ENCODE measurements around the gene CSMD2.

CSMD2 gene

DNA sequence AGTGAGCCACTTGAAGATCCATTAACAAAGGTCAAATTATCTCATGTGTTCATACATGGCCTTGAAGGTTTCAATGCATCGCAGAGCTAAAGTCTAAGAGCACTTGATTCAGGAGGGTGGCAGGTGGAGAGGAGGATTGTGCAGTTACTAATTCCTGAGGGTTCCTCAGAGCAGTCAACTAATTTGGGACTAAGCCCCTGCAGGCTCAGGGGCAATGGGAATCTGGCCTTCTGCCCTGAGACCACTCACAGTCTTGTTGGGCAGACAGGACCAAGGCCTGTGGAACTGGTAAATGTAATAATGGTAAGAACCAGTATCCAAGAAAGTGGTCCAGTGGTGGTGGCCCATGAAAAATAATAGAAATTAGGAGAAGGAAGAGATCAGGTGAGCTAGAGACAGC is 428.5 kb downstream of the CSMD2 start:
- DNase-seq = no peak

DNA sequence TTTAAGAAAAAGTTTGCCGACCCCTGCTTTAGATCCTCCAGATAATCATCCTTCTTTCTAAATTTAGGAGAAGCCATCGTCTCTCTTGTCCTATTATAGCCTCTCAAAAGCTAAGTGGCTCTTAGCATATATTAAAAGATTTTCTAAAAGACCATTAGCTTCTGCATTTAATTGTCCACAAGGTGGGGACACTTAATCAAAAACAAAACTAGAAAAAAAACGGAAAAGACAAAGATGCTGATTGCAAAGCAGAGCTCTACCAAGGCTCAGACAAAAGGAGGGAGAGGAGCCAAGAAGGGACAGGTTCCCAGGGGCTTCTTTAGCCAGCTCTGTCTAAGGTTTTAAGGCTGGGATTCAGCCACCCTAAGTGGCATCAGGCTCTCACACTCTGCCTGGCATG is 429.4 kb downstream of the CSMD2 start:
- DNase-seq = no peak

DNA sequence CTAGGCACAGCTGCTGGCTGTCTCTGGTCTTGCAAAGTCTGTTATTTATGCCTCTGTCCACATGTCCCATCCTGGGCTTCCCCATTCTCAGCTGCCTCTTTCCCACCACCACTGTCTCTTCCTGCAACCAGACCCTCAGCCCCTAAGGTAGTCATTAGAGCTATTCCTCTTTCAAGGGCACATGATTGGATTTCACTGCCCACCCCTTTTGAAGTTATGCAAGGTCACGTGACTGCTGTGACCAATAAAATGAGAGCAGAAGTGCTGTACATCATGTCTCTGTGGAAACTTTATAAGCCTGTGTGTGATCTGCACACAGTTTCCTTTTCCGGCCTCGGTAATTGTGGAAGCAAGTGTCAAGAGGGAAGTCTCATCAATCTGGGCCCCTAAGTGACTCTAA is 437.7 kb downstream of the CSMD2 start:
- no peak for DNase-seq

DNA sequence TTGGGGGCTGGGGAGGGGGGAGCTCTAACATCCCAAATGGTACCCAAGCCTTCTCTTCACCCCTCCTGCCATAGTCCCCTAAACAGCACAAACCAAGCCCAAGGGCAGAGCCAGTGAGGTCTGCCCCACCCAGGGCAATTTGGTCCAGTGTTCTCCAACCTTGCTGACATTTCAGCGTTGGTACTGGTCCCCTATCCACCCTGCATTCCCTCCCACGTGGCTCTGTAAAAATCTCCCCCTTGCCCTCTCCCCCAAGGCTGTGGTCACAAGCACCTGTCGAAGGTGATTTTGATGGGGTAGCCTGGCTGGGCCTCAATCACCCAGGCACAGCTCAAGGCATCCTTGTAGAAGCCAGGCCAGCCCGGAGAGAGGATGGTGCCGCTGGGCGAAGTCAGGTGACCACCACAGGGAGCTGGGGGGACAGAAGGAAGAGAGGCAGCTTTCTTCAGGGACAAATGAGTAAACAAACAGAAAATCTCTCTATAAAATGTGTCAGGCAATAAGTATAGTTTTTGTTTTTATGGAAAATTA is 438.7 kb downstream of the CSMD2 start:
- no peak for DNase-seq

DNA sequence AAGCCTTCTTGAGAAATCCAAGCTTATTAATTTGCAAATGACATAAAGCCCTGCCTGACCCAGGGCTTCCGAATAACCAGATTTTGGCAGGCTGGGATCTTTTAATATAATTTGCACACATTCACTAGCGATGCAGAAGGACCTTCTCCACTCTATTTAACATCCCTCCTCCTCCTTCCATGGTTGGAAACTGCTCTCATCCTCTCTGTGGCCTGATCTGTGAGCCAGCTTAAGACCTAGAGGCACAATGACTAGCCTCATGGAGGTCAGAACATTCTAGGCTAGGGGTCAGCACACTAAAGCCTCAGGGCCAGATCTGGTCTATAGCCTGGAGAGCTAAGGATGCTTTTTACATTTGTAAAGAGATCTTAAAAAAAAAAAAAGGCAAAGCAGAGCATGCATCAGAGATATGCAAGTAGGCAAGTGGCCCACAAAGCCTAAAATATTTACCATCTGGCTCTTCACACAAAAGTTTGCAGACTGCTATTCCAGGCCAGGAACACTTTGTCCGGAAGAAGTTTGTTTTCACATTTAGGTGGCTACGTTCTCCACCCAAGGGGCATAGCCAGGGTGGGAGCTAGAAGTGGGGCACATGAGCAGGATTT is 439.4 kb downstream of the CSMD2 start:
- no peak for DNase-seq

DNA sequence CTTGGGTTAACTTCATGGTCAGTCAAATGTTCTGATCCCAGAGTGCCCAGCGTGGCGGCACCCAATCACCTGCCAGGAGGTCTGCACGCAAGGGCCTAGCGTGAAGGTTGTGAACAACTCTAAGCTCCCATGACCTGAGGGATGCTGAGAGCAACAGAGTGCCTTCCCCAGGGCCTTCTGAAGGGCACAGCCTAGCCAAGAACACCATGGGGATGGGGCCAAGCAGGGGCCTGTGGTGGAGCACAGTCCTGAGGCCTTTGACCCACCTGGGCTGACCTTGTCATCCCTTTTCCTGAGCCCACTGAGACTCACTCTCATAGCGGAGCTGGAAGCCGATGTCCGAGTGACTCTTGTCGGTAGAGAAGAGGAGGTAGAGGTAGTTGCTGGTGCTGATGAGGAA is 440.0 kb downstream of the CSMD2 start:
- DNase-seq = no peak

DNA sequence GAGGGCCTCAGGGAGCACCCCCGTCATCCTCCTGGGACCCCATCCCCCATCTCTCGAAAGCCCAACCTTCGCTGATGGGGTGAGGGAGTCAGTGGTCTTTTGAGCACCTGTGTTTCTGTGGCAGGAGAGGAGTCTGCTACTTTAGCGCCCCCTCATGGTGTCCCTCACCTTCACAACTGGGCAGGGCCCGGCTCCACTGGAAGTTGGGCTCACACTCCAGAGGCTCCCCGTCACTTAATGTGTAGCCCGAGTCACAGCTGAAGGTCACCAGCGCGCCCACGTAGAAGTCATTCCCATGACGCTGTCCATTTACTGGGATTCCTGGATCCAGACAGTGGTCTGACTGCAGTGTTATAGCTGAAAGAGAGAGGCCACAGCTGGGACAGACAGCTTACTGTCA is 440.7 kb downstream of the CSMD2 start:
- DNase-seq = no peak

DNA sequence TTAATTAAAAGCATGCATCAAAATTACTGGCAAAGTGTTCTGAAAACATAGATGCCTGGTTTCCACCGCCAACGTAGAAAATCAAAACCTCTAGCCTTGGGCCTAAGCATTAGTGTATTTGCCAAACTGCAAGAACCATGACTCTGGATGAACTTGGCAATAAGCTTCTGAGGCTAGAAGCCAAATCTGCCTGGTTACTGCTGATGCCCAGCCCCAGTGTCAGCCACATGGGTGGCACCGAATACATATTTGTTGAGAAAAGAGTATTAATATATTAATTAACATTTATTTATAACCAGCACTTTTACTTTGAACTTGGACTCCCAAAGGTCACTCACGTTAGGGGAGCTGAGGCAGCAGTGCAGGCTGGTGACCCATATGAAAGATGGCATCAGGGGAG is 441.8 kb downstream of the CSMD2 start:
- DNase-seq = no peak

DNA sequence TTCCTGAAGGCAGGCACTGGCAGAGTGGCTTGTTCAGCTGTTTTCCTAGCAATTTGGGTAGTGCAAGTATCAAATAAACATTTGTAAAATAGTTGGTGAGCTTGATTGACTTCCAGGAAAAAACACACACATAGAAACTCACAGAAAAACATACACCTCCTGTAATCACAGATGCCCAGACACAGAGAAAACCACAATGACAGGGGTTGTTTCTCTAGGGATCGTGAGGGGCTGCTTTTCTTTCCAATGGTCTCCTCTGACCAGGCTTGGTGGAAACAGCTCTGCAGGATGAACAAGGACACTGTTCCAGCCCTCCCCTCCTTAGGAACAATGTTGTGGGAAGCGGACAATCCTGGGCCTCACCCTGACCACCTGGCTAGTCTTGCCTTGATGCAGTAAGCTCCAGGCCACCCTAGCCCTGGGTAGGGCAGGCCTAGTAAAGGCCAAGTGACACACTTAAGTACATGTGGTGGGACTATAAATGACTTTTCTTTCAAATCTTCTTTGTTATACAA is 443.7 kb downstream of the CSMD2 start:
- no peak for DNase-seq

DNA sequence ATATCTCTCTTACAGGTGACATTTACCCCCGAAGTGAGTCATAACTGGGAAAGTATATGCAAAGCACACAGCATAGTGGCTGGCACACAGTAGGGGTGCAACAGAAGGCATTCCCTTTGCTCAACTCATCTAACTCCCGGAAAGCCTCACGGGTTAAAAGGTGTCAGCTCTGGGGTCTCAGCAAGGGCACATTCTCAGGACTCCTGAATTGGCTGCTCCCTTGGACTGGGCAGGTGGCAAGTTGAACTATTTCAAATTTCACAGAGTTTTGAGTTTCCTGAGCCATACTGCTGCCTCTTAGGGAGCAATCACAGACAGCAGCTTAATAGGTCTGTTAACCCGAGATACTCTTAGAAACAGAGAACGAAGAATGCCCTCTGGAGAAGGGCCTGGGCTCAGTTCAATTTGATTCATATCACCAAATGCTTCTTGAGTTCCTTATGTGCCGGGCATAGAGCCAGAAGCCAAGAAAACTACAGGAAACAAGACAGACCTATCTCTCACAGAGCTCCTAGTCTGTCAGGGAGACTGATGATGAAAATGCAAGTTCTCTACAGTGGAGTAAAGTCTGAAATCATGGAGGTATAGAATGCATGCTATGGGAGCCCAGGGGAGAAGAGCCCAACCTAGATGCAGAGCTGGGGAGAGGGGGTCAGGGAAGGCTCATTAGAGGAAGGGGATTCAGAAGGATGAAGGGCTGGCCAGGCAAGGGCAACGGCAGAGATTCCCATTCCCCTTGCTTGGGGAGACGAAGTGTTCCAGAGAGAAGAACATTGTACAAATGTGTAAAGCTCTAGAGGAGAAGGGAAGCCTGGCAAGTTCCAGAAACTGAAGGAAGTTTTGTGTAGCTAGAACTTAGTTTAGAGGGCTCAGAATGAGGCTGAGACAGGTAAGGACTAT is 445.0 kb downstream of the CSMD2 start:
- no peak for DNase-seq

DNA sequence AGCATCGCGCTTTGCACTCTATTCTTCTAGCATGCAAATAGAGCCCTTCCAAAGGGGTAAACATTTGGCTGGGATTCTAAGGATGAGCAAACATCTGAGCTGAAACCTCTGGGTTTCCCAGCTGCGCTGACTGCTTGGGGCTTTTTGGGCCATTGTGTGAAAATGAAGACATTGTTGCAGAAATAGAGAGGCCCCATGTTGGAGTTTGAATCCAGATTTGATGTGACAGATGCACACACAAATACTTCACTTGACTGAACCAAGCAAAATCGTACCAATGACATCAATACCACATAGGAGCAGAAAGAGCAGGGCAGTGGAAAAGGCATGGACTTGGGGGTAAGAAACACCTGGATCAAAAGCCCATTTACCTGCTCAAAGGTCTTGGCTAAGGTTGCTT is 445.7 kb downstream of the CSMD2 start:
- no peak for DNase-seq

DNA sequence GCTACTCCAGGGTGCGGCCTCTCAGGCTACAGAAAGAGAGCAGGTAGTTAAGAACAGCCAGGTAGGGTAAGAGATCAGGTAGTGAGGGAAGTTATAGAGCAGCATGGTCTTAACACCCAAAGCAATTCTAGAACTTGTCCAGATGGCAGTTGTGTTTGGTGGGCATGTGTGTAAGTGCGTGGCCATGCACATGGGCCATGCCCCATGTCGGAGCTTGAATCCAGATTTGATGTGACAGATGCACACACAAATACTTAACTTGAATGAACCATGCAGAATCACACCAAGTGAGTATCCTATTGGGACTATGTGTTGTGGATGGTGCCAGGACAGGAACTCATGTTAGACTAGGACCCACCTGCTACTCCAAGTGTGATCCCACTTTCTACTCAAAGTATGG is 446.8 kb downstream of the CSMD2 start:
- DNase-seq = no peak

DNA sequence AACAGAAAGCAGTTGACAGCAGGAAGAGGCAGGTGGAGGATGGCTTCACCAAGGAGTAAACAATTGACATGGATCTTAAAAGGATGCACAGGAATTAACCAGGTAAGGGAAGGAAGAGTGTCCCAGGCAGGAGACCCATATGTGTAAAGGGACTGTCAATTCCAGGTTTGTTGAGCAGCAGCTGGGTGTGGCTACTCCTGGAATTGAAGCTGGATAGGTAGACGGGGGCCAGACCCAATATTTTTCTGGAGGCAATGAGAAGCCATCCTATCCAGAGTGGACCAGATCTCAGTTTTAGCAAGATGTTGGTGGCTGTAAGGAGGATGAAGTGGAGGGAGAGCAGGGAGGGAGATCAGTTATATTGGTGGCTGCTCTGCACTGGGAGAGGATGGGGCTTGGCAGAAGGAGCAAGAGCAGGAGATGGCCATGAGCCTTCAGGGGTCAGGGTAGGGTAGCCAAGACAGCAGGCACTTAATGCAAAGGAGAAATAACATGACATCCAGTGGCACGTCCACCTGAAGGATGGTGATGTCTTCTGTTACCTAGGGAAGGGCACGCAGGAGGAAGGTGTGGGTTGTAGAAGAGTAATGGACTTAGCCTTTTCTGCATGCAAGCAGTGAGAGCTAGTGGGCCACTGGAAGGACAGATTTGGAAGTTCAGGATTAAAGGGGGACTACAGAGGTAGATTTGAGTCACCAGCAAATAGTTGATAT is 447.9 kb downstream of the CSMD2 start:
- no peak for DNase-seq

DNA sequence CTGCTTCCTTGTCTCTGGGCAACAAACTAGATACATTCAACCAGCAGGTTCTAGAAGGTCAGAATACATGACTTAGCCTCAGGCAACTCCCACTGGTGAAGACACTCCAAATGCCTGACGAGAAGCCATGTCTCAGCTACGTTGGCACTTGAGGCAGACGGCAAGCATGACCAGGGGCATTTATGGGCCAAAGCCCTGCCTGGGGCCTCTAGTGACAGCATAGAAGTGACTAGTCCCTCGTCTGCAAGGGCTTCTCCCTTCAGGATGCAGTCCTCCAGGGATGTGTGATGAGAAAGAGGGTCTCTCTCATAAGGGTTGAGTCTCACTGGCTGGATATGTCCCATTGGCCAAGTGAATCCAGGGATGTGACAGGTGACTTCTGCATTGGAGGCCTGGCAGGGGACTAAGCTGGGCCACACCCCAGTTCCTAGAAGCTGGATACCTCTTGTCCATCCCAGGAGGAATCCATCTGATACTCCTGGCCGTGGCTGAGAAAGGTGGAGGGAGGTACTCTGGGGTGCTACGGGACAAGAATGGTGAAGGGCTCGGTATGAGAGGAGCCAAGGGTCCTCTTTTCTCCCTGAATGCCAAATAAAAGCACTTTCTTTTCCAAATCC is 449.7 kb downstream of the CSMD2 start:
- no peak for DNase-seq

DNA sequence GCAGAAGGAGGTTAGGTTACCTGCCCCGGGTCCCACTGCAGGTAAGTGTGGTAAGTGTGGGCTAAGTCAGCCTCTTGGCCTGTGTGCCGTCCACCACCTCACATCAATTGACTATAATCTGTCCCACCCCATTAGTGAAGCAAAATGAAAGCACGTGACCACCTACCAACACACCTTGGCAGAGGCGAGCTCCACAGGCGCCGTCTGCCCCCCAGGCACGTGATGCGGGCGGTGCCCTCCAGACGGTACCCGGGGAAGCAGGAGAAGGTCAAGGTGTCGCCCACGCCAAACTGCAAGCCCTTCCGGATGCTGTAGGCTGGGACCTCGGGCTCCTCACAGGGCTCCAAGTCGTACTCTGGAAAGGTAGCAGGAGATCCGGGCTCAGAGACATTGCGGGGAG is 450.6 kb downstream of the CSMD2 start:
- DNase-seq = no peak

DNA sequence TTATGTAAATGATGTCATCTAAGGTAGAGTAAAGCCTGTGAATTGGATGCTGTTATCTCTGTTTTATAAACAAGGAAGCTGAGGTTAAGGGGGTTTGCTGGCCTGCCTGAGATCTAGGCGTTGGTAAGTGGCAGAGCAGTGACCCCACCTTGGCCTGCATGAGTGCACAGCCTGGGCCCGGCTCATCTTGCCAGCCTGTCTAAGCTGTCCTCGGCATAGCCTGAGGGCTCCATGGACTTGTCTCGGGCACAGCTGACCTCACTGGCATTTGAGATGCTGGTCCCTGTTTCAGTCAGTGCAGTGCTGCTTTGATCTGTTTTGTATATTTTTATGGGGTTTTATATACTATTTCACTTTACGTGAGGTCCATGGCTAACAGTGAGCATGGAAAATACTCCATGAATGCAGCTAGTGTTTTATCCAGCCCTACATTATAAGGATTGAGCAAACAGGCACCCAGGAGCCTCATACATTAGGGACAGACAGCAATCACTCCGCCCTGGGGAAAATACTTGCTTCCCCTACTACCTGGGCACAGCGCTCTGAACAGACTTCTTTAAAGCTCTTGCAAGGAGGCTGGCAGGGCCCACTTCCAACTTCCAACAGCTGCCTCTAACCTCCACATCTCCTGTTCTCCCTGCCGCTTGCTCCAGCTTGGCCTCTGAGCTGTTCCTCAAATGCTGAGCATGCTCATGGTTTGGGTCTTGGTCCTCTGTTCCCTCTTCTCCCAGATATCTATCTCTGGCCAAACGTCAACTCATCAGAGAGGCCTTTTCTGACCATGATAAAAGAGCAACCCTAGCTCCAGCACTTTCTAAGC is 451.8 kb downstream of the CSMD2 start:
- DNase-seq = no peak

DNA sequence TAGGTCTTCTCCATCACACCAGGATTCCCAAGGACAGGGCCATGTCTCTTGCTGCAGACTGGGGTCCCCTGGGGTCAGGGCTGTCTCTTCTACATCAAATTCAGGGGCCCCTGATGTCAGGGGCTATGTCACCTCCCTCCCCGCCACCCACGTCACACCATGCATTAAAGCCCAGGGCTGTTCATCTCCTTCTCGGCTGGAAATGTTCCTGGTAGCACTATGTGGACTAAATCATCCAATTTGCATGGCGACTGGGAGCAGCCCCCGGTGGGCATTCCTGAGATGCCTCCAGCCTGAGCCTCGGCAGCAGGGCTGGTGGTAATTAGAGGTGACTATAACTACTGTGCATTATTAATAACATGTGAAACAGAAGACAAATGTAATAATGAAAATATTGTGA is 452.8 kb downstream of the CSMD2 start:
- no peak for DNase-seq

DNA sequence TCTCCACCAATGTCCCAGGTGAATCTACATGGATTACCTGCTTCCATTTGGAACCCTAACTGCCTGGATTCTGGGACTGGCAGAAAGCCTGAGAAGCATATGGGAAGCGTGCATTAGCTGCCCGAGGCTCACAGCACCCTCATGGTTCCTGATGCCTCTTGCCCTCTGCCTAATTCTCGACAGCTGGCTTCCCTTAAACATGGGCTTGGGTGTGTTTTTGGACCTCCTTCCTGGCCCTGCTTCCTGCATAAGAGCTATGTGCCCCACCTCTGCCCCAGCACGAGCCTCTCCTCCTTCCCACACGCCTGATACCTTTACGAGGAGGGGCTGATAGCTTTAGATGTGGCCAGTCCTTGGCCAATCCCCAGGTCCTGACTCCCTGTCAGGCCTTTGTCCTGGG is 453.5 kb downstream of the CSMD2 start:
- DNase-seq = no peak

DNA sequence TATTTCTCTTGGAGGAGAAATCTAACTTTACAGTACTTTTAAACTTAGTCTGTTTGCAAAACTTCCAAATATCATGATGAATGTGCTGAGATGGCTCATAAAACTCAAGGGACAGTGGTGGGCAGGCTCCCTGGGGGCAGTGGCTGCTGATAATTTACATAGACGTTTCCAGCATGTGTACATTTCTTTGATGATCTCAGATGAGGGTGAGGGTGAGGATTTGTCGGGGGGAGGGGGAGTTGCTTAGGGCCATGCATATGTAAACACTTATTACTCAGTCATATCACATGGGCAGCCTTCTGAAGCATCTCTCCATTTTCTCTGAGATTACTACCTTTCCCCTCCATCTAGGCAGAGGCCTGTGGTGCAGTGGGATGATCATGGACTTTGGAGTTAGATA is 454.1 kb downstream of the CSMD2 start:
- DNase-seq = no peak

DNA sequence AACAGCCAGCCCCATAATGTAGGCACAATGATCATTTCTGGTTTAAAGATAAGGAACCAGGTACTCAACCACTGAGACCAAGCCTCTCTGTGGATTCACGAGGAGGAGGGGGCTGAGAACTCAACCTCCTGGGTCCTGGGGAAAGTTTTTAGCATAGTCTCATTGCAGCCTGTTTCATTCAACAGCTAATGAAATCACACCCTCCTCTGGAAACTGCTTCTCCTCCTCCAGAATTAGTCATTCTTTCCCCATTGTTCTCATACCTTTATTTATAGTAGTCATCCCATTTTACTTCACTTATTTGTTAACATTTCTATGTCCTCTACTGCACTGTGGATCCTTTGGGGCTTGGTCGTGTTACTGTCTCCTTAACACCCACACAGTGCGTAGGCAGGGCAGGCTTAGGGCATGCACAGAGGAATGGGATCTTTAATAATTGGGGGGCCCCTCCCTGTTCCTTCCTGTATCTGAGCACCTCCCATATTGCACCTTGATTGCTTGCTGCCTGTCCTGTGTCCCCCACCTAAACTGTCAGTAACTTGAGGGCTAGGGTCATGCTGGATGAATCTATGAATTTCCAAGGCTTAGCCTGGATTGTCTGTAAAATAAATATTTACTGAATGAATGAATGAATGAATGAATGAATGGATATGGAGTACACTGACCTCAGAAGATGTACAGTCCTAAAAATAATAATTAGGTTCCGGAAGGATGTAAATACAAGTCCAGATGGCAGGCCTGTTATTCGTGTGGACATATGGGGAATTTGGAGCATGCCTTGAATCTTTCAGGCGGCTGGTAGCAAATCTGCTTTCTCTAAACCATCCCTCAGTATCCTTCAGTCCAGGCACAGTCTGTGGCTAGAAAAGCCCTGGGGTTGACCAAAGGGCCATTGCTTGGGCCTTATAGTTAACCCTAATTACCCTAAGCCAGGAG is 455.0 kb downstream of the CSMD2 start:
- no peak for DNase-seq

DNA sequence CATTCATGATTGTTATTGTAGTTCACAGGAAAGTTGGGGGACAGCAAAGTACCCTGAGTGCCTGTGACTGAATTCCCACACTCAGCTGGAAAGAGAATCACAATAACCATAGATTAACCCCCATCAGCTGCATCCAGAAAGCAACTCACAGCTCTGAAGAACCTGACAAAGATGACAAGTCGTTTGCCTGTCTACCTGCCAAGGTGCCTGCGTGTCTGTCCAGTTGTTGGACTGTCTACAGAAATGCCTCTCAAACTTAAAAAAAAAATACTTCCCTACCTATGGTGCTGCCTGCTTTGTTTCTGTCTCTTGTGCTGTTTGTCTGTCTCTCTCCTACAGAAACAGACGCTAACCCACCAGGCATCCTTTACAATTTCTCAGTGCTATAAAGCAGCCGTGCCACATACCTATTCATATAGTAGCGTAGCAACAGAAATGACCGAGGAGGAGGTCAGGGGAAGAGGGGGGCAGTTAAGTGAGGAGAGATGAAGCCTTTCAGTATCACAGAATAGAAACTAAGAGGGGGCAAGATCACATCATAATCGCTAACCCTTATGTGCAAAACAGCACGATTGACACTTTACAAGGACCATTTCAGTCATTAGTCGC is 455.8 kb downstream of the CSMD2 start:
- DNase-seq = no peak
